Cardiac septum (tissue), 1 donor: ENCODE results near the gene RANBP1. TPM values are rescaled to one million over a fixed set of nuclear protein-coding genes. Genes with fewer than 3 reads are reported as not detected.
"Not testable (repeated sequence)": the region's sequence is repeated elsewhere in the genome, so short reads cannot be mapped to it uniquely, and the experiment has no call there.

Experiments
- DNase-seq: peaks from one replicate; pipeline ENCODE4 v3.0.0-alpha.2; 2020; ENCODE audit warnings: low spot score
- intact Hi-C: fragments of 100-400 bp; cut with DNase I; formaldehyde crosslinking; loops from one replicate; pipeline ENCODE4 v1.14.0; 2022
- total RNA-seq: library from RNA; stranded (reverse); fragmentation: NEBNext Ultra II Directional; extraction: Animal tissue kit (Norgen Biotek cat#: 25700); gene quantifications from one replicate; pipeline ENCODE4 v1.2.1, GENCODE V29; 2021
- donor health status: DM: no; HTN: no; CAD: no.

RANBP1 gene
- total RNA-seq, 1 donor from 2014 or later = 45.9 TPM

DNA sequence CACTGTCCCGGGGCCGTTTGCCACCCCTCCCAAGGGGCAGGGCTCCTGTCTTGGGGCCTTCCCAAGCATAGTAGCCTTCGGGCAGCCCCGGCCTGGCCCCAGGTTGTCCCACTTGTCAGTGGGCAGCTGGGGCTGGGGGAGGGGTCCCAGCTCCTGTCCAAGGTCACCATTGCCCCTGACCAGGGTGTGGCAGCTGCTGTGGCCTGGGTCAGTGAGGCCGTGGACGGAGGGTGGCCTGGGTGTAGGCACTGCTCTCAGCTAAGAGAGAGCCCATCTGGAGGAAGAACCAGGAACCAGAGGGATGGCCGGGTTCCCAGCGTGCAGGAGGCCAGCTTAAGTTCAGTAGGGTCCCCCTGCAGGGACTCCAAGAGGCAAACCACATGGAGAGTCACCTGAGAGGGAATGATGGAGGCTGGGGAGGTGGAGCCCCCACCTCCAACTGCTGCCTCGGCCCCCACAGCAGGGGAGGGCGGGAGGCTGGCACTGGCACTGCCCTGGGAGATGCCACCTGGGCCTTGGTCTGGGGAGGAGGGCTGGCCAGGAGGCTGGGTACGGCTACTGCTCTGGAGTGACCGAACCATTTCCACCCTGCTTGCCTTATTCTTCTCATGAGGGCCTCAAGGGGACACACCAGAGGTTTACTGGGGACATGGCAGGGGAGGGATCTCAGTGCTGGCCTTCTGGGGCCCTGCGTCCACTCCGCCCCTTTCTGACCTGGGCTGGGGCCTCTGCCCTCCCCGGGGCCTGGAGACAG, 41.7 kb downstream of the RANBP1 start:
- no peak for DNase-seq
- intact Hi-C loops = loop anchor here (1.0 kb wide), 2 partner anchors 110 to 128 kb away; no protein-coding TSS in a partner anchor

DNA sequence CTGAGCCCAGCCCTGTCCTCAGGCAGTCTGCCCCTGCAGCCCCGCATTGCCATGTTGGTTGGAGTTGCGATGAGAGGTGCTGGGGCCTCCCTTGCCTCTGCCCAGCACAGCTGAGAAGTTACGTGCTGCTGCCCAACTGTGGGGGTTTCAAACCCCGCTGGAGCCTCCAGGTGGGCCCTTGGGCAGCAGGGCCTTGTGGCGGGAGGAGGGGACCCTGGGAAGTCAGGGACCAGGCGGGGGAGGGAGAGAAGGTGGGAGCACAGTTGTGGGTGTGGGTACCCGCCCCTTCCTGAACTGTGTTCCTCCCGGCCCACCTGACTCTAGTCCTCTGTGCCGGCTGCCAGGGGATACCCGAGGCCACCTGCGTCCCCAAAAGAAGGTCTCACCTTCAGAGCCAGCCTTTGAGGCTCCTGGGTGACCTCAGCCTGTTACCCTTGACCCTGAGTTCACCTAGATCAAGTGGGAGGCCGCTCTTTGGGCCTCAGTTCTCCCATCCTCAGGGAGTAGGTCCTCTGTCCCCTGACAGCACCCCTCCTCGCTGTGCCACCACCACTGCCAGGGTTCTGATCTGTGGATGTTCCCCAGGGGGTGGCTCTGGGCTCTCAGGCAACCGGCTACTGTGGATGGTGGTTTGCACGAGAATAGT, 42.6 kb downstream of the RANBP1 start:
- DNase-seq = no peak
- intact Hi-C loops = no loop called here

DNA sequence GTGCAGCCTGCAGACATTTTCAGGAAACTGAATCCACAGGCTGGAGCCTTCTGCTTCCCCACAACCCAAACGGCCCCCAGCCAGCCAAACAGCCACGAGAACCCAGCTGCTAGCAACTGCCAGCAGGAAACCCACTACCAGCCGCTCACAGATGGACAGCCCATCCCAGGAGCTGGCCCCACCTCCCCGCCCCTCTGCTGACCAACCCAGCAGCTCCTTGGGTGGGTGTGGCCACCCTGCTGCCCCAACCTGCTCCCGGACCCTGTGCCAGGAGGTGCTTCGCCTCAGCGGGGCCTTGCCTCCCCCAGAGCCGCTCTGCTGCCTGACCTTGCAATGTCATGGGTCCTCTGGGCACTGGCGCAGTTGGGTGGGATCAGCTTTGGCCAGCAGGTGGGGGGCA, 43.2 kb downstream of the RANBP1 start:
- intact Hi-C loops = no loop called here
- no peak for DNase-seq

DNA sequence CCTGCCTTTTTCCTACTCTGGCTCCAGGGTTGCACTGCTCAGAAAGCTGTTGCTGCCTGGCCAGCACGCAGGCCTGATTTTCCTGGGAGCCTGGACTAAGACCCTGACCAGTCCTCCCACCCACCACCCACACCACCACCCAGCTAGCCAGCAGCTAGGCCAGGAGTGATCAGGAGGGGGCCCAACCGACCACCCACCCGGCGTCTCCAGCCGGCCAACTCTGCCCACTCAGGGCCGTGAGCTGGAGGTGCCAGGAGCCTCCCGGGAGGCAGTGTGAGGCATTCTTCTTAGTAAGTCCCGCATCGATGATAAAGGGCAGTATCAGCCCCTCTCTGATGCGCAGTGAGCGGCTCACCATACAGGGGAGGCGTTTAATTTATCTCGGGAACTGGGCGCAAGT, 43.6 kb downstream of the RANBP1 start:
- intact Hi-C loops = not testable (repeated sequence)

DNA sequence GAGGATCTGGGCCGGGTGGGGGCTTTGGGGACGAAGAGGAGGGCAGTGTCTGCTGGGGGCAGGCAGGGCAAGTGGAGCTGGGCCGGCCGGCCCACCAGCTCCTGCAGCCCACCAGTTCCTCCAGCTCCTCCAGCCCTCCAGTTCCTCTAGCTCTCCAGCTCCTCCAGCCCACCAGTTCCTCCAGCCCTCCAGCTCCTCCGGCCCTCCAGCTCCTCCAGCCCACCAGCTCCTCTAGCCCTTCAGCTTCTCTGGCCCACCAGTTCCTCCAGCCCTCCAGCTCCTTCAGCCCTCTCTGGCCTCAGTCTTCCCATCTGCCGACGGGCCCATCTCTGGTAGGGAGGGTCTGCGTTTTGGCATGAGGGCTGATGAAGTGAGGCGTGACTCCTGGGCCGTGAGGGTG, 44.1 kb downstream of the RANBP1 start:
- intact Hi-C loops = no loop called here
- no peak for DNase-seq

More for the DNA sequence above, 43.6 kb downstream of the RANBP1 start:
- DNase-seq = not testable (repeated sequence)

DNA sequence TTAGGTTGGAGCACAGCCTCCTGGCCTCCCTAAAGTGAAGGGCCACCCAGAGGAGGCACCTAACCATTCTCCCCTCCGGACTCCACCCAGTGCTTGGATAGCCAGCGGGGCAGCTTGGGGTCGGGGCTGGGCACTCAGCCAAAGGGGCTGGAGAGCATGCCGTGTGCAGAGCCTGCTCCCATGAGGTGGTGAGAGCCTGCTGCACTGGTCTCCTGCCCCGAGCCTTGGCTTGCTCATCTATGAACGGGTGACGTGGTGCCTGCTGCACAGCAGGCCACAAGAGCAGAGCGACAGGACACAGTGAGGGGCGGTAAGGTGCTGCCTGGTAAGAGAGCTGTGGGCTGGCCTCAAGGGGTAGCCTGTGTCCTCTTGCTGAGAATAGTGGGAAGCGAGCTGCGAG, 49.0 kb downstream of the RANBP1 start:
- intact Hi-C loops = no loop called here
- DNase-seq = no peak

DNA sequence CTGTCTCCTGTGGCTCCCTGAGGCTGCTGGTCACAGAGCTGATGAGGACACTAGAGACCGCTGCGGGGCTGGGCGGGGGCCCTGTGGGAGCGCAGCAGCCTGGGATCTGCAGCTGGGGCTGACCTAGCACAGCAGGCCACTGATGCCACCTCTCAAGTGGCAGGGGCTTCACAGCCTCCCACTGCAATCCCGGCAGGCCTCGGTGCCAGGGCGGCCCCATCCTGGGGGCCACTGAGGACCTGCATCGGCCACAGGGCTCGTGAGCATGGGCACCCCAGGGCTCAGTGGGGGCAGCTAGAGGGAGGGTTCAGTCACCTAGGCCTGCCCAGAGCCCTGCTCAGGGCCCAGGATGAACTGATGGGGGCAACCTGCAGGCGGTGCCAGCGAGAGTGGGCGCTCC, 49.5 kb downstream of the RANBP1 start:
- DNase-seq = no peak
- intact Hi-C loops = no loop called here

DNA sequence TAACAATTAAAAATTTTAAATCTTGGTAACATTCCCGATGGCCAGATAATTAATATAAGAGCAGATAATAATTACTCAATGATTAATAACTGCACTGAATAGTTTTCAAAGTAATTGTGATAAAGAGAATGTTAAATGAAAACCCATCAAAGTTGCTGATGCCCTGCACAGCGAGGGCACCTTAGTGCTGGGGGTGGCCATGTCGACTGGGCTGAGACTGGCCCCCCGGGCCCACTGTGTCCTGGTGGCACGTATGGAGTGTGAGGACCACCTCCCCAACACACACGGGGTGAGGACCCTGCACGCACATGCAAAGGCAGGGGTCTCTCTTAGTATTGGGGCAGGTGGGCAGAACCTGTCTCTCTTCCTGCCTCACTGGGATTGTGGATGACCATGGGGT, 50.0 kb downstream of the RANBP1 start:
- intact Hi-C loops = no loop called here
- no peak for DNase-seq

DNA sequence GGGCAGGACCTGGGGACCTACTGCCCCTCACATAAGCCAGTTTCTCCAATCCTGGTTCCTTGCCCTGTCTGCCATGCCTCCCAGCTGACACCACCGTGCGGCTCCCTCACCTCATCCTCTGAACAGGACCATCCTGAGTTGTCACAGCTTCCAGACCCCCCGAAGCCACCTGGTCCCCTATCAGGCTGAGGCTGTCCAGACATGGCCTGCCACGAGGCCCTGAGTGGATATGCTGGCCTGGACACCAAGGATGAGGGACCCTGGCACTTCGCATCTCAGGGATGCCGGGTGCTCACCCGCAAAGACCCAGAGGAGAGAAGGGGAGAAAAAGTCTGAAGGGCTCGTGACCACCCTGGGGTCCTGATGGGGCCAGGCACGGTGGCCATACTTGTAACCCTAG, 50.8 kb downstream of the RANBP1 start:
- intact Hi-C loops = no loop called here
- no peak for DNase-seq

DNA sequence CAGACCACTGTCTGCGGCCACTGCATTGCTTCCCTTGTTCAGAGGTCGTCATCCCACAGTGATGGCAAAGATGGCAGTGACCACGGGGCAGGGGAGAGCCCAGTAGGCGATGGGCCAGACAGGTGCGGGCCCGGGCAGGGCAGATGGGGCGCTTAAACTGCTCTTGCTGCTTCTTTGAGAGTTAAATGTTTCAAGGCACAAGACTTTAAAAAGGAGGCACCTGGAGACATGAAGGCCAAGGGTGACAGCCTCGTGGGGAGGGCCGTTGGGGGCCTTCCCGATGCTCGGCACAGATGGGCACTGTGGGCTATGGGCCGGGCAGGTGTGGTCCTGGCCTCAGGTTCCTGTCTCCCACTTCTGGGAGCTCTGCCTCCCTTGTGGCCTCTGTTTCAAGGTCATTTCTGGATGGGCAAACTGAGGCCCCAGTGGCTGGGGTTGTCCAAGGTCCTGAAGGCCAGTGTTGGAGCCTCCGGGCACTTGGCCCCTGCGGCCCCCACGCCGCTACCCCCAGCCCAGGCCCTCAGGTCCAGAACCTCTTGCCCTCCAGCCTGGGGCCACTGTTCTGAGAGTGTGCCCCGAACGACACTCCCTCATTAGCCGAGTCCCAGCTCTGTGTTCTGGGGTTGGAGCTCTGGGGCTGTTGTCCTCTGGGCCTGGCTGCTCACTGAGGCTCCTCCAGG, 51.9 kb downstream of the RANBP1 start:
- intact Hi-C loops = no loop called here
- DNase-seq = no peak

DNA sequence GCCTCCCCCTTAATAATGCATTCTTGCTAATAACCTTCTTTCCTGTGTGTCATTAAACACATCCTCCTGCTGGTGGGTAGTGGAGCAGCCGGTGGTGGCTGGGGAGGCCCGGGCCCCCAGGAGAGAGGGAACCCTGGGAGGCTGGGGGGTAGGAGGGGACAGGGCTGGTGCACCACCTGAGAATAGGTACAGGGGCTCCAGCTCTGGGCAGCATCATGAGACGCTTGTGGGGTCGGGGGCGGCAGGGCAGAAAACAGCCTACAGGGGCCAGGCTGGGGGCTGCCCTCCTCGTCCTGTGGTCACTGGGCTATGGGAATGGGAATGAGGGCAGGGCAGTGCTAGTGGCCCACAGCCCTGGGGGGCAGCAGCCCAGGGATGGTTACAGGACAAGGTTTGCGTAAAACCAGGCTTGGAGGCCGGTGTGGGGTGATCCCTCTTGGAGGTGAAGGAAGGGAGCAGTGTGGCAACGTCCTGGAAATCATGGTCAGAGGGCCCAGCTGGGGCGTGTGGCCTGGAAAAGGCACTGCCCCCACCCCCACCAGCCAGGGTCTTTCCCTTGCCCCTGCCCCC, 53.4 kb downstream of the RANBP1 start:
- no peak for DNase-seq
- intact Hi-C loops = no loop called here

DNA sequence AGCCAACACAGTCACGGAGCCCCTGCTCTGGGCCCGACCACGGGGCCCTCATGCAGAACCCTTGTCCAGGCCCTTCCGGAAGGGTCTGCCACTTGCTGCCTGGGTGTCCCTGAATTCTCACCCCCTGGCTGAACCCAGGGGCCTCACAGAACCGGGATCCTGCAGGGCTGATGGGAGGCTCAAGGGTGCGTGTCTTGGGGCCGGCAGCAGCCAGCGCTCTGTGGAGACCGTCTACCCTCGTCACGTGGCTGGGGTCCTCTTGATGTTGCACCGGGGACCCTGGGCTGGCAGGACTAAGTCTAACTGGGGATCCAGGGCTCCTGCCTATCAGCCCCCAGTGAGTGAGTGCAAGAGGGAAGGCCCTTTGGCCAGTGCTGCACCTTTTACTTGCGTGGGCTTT, 54.3 kb downstream of the RANBP1 start:
- no peak for DNase-seq
- intact Hi-C loops = no loop called here

DNA sequence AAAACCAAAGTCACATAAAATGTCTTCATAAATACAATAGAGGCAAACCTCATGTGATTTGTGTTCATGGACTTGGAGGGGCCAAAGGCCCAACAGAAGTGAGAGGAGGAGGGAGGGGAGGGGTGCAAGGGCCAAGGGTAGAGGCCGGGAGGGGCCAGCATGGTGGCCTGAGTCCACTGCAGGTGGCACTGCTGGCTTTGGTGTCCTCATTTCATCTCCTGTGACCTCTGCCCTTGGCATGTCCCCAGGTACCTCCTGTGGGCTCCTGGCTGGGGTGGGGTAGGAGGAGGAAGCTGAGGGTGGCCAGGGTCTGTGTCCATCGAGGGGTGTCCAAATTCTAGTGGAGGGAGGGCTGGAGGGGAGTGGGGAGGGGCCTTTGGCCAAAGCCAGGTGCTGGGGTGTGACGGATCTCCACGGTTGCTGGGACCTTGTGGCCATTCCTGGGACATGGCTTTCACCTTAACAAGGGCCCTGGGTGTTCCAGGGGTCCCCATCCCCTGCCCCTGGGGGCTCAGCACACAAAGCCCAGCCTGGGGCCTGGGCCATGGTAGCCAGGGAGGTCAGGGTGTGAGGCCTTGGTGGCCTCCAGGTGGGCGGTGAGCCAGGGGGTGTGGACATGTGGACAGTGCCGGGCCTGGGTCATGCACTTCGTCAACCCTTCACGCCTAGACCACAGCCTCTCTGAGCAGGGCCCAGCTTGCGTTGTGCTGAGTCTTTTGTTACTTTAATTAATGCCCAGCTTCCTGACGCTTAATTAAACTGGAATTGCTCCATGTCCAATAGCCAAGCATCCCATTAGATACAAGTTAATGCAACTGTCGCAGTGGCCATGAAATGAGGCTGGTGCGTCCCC, 55.6 kb downstream of the RANBP1 start:
- DNase-seq = no peak
- intact Hi-C loops = no loop called here

DNA sequence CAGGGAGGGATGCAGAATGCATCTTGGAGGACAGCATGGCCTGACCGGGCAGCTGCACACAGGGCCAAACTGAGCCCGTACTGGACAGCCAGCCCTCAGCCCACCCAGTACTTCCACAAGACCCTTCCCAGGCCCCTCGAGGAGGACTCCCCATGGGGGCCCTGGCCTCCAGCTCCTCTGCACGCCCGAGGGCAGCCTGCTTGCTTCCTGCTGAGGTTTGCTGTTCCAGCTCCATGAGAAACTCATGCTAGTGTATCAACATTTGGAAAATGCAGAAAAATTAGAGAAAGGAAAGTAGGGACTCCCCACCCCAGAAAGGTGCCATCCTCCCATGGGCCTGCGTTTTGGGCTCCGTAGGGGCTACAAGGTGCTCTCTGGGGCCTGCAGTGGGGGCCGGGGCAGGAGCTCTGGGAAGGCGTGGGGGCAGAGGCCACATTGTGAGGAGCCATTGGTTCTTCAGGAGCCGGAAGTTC, 56.3 kb downstream of the RANBP1 start:
- no peak for DNase-seq
- intact Hi-C loops = no loop called here

DNA sequence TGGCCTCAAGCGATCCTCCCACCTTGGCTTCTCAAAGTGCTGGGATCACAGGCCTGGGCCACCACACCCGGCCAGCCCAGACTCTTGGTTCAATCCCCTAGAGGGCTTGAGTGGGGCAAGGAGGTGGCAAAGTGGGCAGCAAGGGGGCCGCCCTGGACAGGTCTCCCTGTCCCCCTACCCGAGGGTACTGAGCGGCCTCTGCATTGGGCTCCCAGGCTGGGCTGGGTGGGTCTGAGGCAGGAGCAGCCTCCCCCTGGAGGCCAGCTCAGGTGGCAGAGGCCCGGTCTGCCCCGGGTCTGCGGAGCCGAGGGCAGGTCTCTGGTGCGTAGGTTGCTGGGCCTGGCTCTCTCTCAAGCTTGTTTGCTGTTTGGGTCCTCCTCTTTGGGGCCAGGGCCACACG, 57.3 kb downstream of the RANBP1 start:
- intact Hi-C loops = no loop called here
- DNase-seq = no peak

DNA sequence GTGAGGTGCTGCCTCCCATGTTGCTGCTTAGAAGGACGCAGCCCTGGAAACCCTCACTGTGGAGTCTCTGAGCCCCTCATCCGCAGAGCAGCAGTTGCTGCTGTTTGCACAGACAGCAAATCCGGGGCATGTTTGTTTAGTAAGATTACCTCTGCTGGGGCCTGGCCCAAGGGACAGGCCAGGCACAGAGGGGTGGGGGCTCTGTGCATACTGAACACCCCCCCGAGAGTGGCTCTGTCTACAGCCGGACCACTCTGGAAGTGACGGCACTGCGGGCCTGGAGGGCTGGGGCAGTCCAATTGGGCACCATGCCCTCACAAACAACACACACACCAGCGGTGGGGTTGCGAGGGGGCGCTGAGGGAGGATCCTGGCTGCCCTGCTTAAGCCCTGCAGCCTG, 57.9 kb downstream of the RANBP1 start:
- no peak for DNase-seq
- intact Hi-C loops = no loop called here

DNA sequence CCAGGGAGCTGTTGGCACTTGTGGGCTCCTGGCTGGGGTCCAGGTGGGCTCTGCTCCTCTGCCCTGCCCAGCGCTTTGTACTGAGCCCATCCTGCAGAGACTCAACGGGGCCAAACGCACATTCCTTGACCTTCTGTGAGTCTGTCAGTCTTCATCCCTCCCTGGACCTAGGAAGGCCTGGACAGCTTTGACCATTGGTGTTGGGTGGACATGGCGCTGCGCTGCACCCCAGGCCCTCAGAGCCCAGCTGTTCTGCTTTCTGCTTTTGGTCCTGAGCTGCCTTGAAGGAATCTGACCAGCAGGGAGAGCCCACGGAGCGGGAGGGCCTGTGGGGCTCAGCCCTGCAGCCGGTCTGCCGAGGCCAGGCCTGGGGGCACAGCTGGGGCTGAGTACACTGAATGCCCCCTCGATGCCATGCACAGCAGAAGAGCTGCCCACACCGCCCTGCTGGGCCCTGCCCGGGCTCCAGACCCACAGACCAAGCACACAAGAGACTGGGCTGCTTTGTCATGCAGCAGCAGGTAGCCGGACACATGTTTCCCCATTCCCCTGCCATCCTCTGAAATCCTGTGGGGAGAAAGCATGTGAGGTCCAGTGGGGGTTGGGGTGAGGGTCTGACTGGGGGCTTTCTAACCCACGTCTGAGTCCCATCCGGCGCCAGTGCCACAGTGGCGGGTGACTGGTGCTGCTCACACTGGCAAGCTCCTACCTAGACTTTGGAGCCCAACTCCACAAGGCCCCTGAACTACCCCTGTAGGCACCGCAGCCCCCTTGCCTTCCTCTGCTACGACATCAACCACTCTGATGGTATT, 59.1 kb downstream of the RANBP1 start:
- intact Hi-C loops = loop anchor here (5.0 kb wide), 1 partner anchor 82 kb away; no protein-coding TSS in a partner anchor
- no peak for DNase-seq

DNA sequence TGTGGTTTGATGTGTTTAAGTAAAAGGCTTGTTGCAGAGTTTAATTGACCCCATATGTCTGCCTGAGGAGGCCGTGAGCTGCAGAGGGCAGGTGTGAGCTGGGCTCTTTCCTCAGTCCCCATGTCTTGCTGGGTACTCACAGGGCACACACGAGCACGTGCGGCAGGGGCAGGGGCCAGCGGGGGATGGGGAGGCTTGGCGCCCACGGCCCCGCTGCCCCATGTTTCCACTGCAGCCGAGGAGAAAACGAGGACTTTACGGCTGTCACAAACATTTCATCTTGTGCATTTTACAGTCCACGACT, 59.6 kb downstream of the RANBP1 start:
- no peak for DNase-seq
- intact Hi-C loops = loop anchor here (5.0 kb wide), 1 partner anchor 82 kb away; no protein-coding TSS in a partner anchor
